Liver (tissue), 3 donors: ENCODE data around the gene EMSY.

Experiments used
- JUND ChIP-seq, 2 donors: IDR thresholded peaks; 2 replicates each; pipeline ENCODE4 v1.6.1; 2016; ENCODE audit warnings: antibody characterized with exemption in 2 of 2
- RAD21 ChIP-seq, 2 donors: IDR thresholded peaks; 2 replicates each; pipeline ENCODE4 v1.6.1; 2016; ENCODE audit warnings: antibody characterized with exemption in 2 of 2, mild to moderate bottlenecking in 2 of 2
- TAF1 ChIP-seq: conservative IDR thresholded peaks from 2 replicates; pipeline ENCODE4 v1.6.1; 2016; ENCODE audit warnings: antibody characterized with exemption, mild to moderate bottlenecking
- TF ChIP-seq, protein P1 (sequence below): fragments of 150-350 bp; IDR thresholded peaks from 2 replicates; pipeline ENCODE4 v1.5.1; 2017; ENCODE audit warnings: improper control_type of control experiment, low read depth, low read length; ENCODE audit not compliant: missing input control
- TF ChIP-seq, protein P2 (sequence below): IDR thresholded peaks from 2 replicates; pipeline ENCODE4 v1.6.1; 2016; ENCODE audit warnings: antibody characterized with exemption
- TF ChIP-seq, protein P3 (sequence below): IDR thresholded peaks from 2 replicates; pipeline ENCODE4 v1.6.1; 2016; ENCODE audit warnings: antibody characterized with exemption
- donor health status: healthy.
- donor health status: healthy.

DNA sequence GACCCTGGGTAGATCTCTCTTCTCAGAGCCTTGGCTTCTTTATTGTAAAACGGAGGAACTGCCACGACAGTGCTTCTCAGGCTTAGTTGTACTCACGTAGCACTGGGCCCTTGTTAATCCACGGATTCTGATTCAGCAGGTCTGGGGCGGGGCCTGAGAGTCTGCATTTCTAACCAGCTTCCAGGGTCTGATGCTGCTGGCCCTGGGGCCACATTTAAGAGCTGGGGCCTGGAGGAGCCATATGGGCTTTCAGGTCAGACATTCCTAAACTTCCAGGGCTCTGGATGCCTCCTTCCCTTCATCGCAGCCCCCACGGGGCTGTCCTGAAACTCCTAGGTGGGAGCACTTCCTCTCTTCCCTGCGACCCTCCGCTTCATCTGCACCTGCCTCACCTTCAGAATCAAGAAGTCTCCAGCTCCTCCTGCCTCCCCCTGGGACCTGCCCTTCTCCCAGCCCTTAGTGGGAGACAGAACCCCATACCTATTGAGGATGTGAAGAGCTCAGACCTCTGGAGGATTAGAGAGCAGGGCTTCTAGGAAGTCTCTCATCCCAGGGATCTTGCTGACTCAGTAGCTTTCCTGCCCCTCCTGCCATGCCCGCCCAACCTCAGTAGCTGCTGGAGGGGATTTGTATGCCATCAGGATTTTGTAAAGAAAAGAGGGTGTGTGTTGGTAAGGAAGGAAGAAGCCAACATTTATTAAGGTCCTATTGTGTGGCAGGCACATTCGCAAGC lies 133.3 kb downstream of the EMSY start:
- TF ChIP-seq, protein P1, sequence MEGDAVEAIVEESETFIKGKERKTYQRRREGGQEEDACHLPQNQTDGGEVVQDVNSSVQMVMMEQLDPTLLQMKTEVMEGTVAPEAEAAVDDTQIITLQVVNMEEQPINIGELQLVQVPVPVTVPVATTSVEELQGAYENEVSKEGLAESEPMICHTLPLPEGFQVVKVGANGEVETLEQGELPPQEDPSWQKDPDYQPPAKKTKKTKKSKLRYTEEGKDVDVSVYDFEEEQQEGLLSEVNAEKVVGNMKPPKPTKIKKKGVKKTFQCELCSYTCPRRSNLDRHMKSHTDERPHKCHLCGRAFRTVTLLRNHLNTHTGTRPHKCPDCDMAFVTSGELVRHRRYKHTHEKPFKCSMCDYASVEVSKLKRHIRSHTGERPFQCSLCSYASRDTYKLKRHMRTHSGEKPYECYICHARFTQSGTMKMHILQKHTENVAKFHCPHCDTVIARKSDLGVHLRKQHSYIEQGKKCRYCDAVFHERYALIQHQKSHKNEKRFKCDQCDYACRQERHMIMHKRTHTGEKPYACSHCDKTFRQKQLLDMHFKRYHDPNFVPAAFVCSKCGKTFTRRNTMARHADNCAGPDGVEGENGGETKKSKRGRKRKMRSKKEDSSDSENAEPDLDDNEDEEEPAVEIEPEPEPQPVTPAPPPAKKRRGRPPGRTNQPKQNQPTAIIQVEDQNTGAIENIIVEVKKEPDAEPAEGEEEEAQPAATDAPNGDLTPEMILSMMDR, result no peak
- TF ChIP-seq RAD21 (IDR thresholded peaks at IDR 0.05) (no peak), TAF1 (no peak), JUND (IDR thresholded peaks at IDR 0.05) (no peak)
- TF ChIP-seq, protein P2, sequence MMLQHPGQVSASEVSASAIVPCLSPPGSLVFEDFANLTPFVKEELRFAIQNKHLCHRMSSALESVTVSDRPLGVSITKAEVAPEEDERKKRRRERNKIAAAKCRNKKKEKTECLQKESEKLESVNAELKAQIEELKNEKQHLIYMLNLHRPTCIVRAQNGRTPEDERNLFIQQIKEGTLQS, result no peak
- TF ChIP-seq, protein P3, sequence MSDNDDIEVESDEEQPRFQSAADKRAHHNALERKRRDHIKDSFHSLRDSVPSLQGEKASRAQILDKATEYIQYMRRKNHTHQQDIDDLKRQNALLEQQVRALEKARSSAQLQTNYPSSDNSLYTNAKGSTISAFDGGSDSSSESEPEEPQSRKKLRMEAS, result no peak
